GM23248 (cell line): ENCODE measurements around the gene CEP192.

Experiments
- EZH2 ChIP-seq: fragments of 200-600 bp; sonication (generic); IDR thresholded peaks from 2 replicates; pipeline ENCODE4 v1.6.1; 2018; ENCODE audit warnings: antibody characterized with exemption, mild to moderate bottlenecking; ENCODE audit not compliant: insufficient read depth, poor library complexity, severe bottlenecking
- EZH2phosphoT487 ChIP-seq: fragments of 200-600 bp; sonication (generic); IDR thresholded peaks from 2 replicates; pipeline ENCODE4 v1.6.1; 2018; ENCODE audit warnings: antibody characterized with exemption, moderate library complexity, mild to moderate bottlenecking, low read depth; ENCODE audit not compliant: insufficient read depth

- TF ChIP-seq EZH2 (no peak), EZH2phosphoT487 (no peak)
Observed at GRCh38 chr18:13139885-13140450, 148.8 kb downstream of the CEP192 start.
